GM21786 (cell line): ENCODE data around the gene CRCP.
"Not testable (repeated sequence)": the region's sequence is repeated elsewhere in the genome, so short reads cannot be mapped to it uniquely, and the experiment has no call there.

ENCODE experiments used
- ATAC-seq: cut with Tn5 transposase; IDR thresholded peaks from one replicate; pipeline ENCODE4 v1.9.1; 2021; ENCODE audit not compliant: unreplicated experiment

Gene CRCP

GRCh38 chr7:66152371-66153191 is 37.9 kb downstream of the CRCP start:
- ATAC-seq: no peak

GRCh38 chr7:66153691-66154090 is 39.0 kb downstream of the CRCP start:
- no peak for ATAC-seq

GRCh38 chr7:66156035-66156434 is 41.4 kb downstream of the CRCP start:
- ATAC-seq: not testable (repeated sequence)

DNA sequence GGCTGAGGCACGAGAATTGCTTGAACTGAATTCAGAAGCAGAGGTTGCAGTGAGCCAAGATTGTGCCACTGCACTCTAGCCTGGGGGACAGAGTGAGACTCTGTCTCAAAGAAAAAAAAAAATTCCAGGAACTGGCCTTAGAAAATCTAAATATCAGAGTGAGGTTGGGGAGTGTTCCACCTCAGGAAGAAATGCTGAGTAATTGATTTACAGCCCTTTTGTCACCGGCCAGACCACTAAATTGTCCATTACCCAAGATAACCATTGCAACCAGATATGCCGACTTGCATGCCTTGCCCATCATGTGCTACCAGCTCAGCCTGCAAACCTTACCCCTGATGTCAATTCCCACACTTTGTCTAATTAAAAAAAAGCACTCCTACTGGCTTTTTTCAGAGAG is 42.4 kb downstream of the CRCP start:
- ATAC-seq: no peak

- ATAC-seq: no peak
These were observed 48.0 kb downstream of the CRCP start for GRCh38 chr7:66162622-66163021.

DNA sequence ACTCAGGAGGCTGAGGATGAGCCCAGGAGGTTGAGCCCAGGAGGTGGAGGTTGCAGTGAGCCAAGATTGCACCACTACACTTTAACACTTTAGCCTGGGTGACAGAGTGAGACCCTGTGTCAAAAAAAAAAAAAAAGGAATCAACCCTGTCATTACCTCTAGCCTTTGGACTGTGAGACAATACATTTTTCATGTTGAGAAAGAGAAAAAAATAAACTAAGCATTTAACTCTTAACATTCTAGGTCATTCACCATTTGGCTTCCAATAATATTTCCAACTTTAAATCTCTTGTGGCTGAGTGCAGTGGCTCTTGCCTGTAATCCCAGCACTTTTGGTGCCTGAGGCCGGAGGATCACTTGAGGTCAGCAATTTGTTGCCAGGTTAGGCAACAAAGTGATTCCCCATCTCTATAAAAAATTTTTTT is 48.6 kb downstream of the CRCP start:
- ATAC-seq: no peak

- no peak for ATAC-seq
These were observed 49.7 kb downstream of the CRCP start for GRCh38 chr7:66164356-66164755.

- no peak for ATAC-seq
These were observed 53.2 kb downstream of the CRCP start for GRCh38 chr7:66167773-66168387.

GRCh38 chr7:66169616-66170015 is 55.0 kb downstream of the CRCP start:
- ATAC-seq: no peak

DNA sequence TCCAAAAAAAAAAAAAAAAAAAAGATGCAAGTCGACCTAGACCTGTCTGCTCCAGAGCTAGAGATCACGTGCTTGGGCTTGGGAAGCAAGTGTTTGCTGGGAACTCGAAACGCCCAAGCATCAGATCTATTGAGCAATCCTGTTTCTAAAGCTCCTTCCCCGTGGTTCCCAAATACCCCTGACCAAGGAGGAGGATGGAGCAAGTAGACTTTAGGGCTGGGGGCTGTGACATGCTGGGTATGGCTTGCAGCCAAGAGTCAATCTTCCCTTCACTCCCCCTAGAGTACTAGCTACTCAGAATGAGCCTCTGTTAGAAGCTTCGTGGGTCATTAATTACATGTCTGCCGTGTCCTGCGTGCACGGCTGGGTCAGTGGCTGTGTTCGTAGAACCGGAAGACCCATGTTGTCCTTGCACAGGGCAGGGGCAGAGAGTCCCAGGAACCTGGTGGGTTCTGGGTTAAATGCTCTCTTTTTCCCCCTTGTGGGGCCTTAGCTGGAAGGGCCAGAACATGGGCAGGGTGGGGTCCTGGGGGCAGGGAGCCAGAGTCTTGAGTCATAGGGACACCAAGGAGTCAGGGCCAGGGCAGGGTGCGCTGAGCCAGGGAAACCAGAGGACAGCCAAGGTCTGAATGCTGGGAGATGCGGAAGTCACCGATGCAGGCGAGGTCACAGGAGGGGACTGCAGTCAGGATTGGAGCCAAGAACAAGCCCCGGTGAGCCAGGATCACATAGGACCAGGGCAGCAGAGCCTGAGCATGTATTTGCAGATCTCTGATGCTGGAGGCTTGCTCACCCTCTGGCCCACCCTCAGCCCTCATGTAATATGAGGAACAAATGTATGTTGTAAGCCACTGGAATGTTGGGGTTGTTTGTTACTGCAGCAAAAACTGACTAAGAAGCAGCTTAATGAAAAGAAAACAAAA is 55.9 kb downstream of the CRCP start:
- ATAC-seq: no peak

GRCh38 chr7:66172536-66173401 is 58.1 kb downstream of the CRCP start:
- not testable (repeated sequence) for ATAC-seq

GRCh38 chr7:66173856-66174255 is 59.2 kb downstream of the CRCP start:
- ATAC-seq: no peak

- not testable (repeated sequence) for ATAC-seq
These were observed 60.4 kb downstream of the CRCP start for GRCh38 chr7:66175006-66175405.

- ATAC-seq: no peak
These were observed 62.3 kb downstream of the CRCP start for GRCh38 chr7:66176914-66177313.

DNA sequence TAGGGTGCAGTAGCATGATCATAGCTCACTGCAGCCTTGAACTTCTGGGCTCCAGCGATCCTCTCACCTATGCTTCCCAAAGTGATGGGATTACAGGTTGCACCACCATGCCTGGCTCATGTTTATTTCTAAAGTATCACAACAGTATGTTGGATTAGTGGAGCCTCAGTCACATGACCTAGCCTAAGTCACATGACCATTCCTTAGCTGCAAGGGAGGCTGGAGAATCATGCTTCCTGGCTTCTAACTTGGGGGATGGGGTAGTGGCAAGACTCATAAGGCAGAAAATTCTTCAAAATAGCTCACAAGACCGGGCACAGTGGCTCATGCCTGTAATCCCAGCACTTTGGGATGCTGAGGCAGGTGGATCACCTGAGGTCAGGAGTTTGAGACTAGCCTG is 63.6 kb downstream of the CRCP start:
- ATAC-seq: no peak

DNA sequence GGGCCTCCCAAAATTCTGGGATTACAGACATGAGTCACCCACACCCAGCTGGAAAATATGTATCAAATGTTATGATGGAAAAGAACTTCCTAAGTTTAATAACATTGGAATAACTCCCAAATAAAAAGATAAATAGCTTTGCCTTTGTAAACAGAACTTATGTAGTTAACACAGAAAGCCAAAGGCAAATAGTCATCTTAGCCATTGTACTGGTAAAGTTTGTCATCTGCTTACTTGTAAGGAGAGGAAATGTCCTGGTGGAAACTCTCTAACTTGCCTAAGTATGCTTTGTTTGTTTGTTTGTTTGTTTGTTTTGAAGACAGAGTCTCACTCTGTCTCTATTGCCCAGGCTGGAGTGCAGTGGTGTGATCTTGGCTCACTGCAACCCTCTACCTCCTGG is 66.7 kb downstream of the CRCP start:
- ATAC-seq: no peak

- ATAC-seq: no peak
These were observed 67.2 kb downstream of the CRCP start for GRCh38 chr7:66181845-66182244.

DNA sequence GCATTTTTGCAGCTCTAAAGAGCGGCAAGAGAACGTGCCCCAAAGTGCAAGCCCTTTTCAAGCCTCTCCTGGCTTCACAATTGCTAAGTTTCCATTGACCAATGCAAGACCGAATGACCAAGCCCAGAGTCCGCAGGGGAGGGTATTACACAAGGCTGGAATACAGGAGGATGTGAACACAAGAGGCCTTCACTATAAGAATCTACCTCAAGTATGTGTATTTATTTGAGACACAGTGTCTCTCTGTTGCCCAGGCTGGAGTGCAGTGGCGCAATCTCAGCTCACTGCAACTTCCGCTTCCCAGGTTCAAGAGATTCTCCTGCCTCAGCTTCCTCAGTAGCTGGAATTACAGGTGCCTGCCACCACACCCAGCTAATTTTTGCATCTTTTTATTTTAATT is 68.3 kb downstream of the CRCP start:
- no peak for ATAC-seq

DNA sequence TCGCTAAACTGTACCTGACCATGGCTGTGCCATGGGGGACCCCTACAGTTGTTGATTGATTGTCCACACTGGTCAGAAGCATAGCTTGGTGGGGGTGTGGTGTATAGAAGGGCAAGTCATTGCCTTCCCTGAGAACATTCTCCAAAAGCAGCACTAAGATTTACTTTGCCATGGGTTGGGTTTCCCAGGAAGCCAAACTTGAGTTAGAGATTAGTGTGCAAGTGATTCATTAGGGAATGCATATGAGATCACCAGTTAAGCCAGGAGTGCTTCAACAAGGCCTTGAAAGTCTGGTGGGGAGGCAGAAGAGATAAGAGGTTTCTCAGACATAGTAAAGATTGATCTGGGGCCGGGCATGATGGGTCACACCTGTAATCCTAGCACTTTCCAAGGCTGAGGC is 69.1 kb downstream of the CRCP start:
- no peak for ATAC-seq

DNA sequence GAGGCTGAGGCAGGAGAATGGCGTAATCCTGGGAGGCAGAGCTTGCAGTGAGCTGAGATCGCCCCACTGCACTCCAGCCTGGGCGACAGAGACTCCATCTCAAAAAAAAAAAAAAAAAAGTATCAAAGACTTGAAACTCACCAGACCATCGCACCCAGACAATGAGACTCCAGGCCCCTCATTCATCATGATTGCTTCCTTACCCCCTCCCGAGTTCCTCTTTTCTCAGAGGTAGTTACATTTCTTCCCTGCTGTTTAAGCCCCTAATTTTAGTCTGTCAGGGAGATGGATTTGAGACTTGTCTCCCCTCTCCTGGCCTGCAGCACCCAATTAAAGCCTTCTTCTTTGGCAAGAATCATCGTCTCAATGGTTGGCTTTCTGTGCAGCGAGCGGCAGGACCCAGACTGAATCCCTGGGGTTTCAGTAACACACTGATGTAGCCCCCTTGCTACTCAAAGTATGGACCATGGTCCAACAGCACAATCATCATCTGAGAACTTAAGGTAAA is 71.1 kb downstream of the CRCP start:
- ATAC-seq: no peak
